ENCODE results near the gene AGMAT. TPM values are rescaled to one million over a fixed set of nuclear protein-coding genes. Genes with fewer than 3 reads are reported as not detected.

The AGMAT gene
- total RNA-seq, 2 experiments from 2014 or later: 3.8 to 4.6 TPM

GRCh38 chr1:15622712-15623373 lies 38.0 kb upstream of the AGMAT start:
- no peak overlapping the region for H3K4me3 ChIP-seq (ENCODE audit: low read length)
- H3K9me3 ChIP-seq (ENCODE audit: control insufficient read depth in 1 of 2, insufficient read depth in 1 of 2, low read length in 2 of 2): no peaks in the 10 kb centered on the region
- CTCF ChIA-PET: interaction anchor here (0.7 to 1.4 kb wide), 4 partner anchors 11 to 1407 kb away, joined by 3 to 4 read pairs (median 3); no protein-coding TSS in a partner anchor
- Mint-ChIP-seq H3K4me1 (ENCODE audit: low read depth) (peaks cover 86% of the 10 kb centered on the region), H3K27ac (peak overlapping the region; percentile 61), H3K9me3 (no peaks in the 10 kb centered on the region), H3K4me3 (peak overlapping the region; percentile 2), H3K36me3 (ENCODE audit: low read depth) (peaks cover 27% of the 10 kb centered on the region), H3K27me3 (no peaks in the 10 kb centered on the region)
- no peaks in the 10 kb centered on the region for H3K27me3 ChIP-seq (ENCODE audit: control insufficient read depth in 1 of 2, insufficient read depth in 2 of 2, low read length in 2 of 2)
- peaks cover 47% of the 10 kb centered on the region for H3K4me1 ChIP-seq (ENCODE audit: insufficient read depth, low read length)
- DNase-seq (no peak), ATAC-seq (ENCODE audit: poor library complexity) (no peak)
- TF ChIP-seq, protein P1, sequence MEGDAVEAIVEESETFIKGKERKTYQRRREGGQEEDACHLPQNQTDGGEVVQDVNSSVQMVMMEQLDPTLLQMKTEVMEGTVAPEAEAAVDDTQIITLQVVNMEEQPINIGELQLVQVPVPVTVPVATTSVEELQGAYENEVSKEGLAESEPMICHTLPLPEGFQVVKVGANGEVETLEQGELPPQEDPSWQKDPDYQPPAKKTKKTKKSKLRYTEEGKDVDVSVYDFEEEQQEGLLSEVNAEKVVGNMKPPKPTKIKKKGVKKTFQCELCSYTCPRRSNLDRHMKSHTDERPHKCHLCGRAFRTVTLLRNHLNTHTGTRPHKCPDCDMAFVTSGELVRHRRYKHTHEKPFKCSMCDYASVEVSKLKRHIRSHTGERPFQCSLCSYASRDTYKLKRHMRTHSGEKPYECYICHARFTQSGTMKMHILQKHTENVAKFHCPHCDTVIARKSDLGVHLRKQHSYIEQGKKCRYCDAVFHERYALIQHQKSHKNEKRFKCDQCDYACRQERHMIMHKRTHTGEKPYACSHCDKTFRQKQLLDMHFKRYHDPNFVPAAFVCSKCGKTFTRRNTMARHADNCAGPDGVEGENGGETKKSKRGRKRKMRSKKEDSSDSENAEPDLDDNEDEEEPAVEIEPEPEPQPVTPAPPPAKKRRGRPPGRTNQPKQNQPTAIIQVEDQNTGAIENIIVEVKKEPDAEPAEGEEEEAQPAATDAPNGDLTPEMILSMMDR (IDR thresholded peaks at IDR 0.05): no peak
- peaks cover 21% of the 10 kb centered on the region for H3K36me3 ChIP-seq (ENCODE audit: insufficient read depth, low read length)
- POLR2A ChIA-PET: interaction anchor here (1.0 kb wide), 1 partner anchor 19 kb away, joined by 3 read pairs; no protein-coding TSS in a partner anchor
- intact Hi-C loops (cut with DNase I, micrococcal nuclease): no loop called here
- H3K27ac ChIP-seq (ENCODE audit: low read depth in 1 of 2, low read length in 2 of 2): no peak overlapping the region

DNA sequence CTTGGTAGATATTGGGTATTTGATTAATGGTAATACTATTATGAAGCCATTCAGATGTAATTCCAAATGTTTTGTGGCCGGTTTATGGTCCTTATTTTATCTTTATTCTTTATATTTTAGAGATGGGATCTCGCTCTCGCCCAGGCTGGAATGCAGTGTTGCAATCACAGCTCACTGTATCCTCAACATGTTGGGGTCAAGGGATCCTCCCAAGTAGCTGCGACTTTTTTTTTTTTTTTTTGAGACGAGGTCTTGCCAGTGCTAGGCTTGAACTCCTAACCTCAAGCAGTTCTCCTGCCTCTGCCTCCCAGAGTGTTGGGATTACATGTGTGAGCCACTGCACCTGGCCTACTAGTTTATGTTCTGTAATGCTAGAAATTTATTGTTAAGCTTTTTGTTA lies 37.1 kb upstream of the AGMAT start:
- Mint-ChIP-seq H3K9me3 (no peaks in the 10 kb centered on the region), H3K36me3 (ENCODE audit: low read depth) (peaks cover 18% of the 10 kb centered on the region), H3K27ac (peak overlapping the region; percentile 89), H3K4me3 (no peak overlapping the region), H3K4me1 (ENCODE audit: low read depth) (peaks cover 78% of the 10 kb centered on the region), H3K27me3 (no peaks in the 10 kb centered on the region)
- no peak overlapping the region for H3K27ac ChIP-seq (ENCODE audit: low read depth in 1 of 2, low read length in 2 of 2)
- H3K4me1 ChIP-seq (ENCODE audit: insufficient read depth, low read length): peaks cover 48% of the 10 kb centered on the region
- H3K27me3 ChIP-seq (ENCODE audit: control insufficient read depth in 1 of 2, insufficient read depth in 2 of 2, low read length in 2 of 2): no peaks in the 10 kb centered on the region
- H3K36me3 ChIP-seq (ENCODE audit: insufficient read depth, low read length): peaks cover 13% of the 10 kb centered on the region
- intact Hi-C loops (cut with DNase I, micrococcal nuclease): no loop called here
- TF ChIP-seq, protein P1 (IDR thresholded peaks at IDR 0.05): no peak
- no peak overlapping the region for H3K4me3 ChIP-seq (ENCODE audit: low read length)
- CTCF ChIA-PET: interaction anchor here (0.9 to 1.4 kb wide), 2 partner anchors 12 to 26 kb away, joined by 3 to 4 read pairs; no protein-coding TSS in a partner anchor
- no peaks in the 10 kb centered on the region for H3K9me3 ChIP-seq (ENCODE audit: control insufficient read depth in 1 of 2, insufficient read depth in 1 of 2, low read length in 2 of 2)
- POLR2A ChIA-PET: interaction anchor here (1.0 kb wide), 1 partner anchor 18 kb away, joined by 3 read pairs; no protein-coding TSS in a partner anchor
- no peak for DNase-seq
- ATAC-seq (ENCODE audit: poor library complexity): no peak

GRCh38 chr1:15620902-15621682 lies 36.2 kb upstream of the AGMAT start:
- Mint-ChIP-seq H3K4me3 (no peak overlapping the region), H3K36me3 (ENCODE audit: low read depth) (peaks cover 10% of the 10 kb centered on the region), H3K9me3 (no peaks in the 10 kb centered on the region), H3K27me3 (no peaks in the 10 kb centered on the region), H3K27ac (peak overlapping the region; percentile 89), H3K4me1 (ENCODE audit: low read depth) (peaks cover 77% of the 10 kb centered on the region)
- Histone ChIP-seq H3K9me3 (ENCODE audit: control insufficient read depth in 1 of 2, insufficient read depth in 1 of 2, low read length in 2 of 2) (no peaks in the 10 kb centered on the region), H3K27me3 (ENCODE audit: control insufficient read depth in 1 of 2, insufficient read depth in 2 of 2, low read length in 2 of 2) (no peaks in the 10 kb centered on the region), H3K4me1 (ENCODE audit: insufficient read depth, low read length) (peaks cover 56% of the 10 kb centered on the region), H3K36me3 (ENCODE audit: insufficient read depth, low read length) (peaks cover 6% of the 10 kb centered on the region), H3K4me3 (ENCODE audit: low read length) (no peak overlapping the region), H3K27ac (ENCODE audit: low read depth in 1 of 2, low read length in 2 of 2) (no peak overlapping the region)
- no peak for ATAC-seq (ENCODE audit: poor library complexity)
- intact Hi-C loops (cut with DNase I, micrococcal nuclease): no loop called here
- ChIA-PET POLR2A (interaction anchor here (0.8 kb wide), 2 partner anchors 17 to 42 kb away, joined by 3 read pairs; no protein-coding TSS in a partner anchor), CTCF (interaction anchor here (0.6 to 0.8 kb wide), 2 partner anchors 12 to 60 kb away, joined by 3 read pairs; no protein-coding TSS in a partner anchor)
- DNase-seq: no peak
- TF ChIP-seq, protein P1 (IDR thresholded peaks at IDR 0.05): no peak
